GM12878 (cell line): ENCODE data around the gene HAND2. TPM values are rescaled to one million over a fixed set of nuclear protein-coding genes. Genes with fewer than 3 reads are reported as not detected.

Experiments
- ATAC-seq: fragments of 200-7000 bp; cut with Tn5 transposase; 3 replicates; pipeline ENCODE4 v1.9.1; 2020; ENCODE audit warnings: mild to moderate bottlenecking, moderate library complexity
- BruUV-seq: library from RNA; stranded (reverse); fragments of 400-500 nt; replicated peaks from 2 replicates; lab custom pipeline; 2021; lab: Mats Ljungman, UMichigan
- CTCF ChIA-PET: fragments of 300-600 bp; sonication (Branson Sonifier 250); formaldehyde crosslinking; extraction: SDS; loops from one replicate; lab custom pipeline; 2021; ENCODE audit warnings: inconsistent platforms; lab: Yijun Ruan, JAX
- POLR2A ChIA-PET: fragments of 350-600 bp; formaldehyde crosslinking; extraction: SDS; loops from one replicate; lab custom pipeline; 2021; ENCODE audit warnings: inconsistent platforms; lab: Charles Lee
- RAD21 ChIA-PET: fragments of 300-600 bp; sonication (Branson Sonifier 250); formaldehyde crosslinking; loops from one replicate; lab custom pipeline; 2023; ENCODE audit warnings: antibody characterized with exemption; ENCODE audit not compliant: unreplicated experiment; lab: Charles Lee
- SMC1A ChIA-PET: fragments of 300-600 bp; sonication (Branson Sonifier 250); formaldehyde crosslinking; loops from one replicate; lab custom pipeline; 2023; ENCODE audit not compliant: unreplicated experiment, uncharacterized antibody; lab: Charles Lee
- DNase-seq: peaks from one replicate; pipeline ENCODE4 v3.0.0-alpha.2; 2011; ENCODE audit warnings: low read depth, low spot score
- FAIRE-seq: peaks from 3 replicates; lab custom pipeline; 2011; peaks lifted over from hg19 to GRCh38; lab: Jason Lieb, UNC
- H2AFZ ChIP-seq: 2 replicates; pipeline ENCODE4 v1.6.0; 2011; ENCODE audit warnings: low read depth, low read length, control low read depth; ENCODE audit not compliant: control insufficient read depth
- H3K27ac ChIP-seq: 2 replicates; pipeline ENCODE4 v1.5.1; 2011; ENCODE audit warnings: control low read depth; ENCODE audit not compliant: control insufficient read depth, insufficient read depth
- H3K27me3 ChIP-seq, 2 experiments: replicated peaks in 1 of 2; 2 replicates each; pipeline versions ENCODE4 v1.6.0 to v1.6.1; 2011; ENCODE audit warnings: low read length in 1 of 2; ENCODE audit not compliant: control insufficient read depth in 2 of 2, insufficient read depth in 2 of 2
- H3K36me3 ChIP-seq, 2 experiments: 2 replicates each; pipeline ENCODE4 v1.5.1; 2011; ENCODE audit warnings: low read length in 1 of 2; ENCODE audit not compliant: control insufficient read depth in 2 of 2, insufficient read depth in 2 of 2
- H3K4me1 ChIP-seq: 2 replicates; pipeline ENCODE4 v1.6.1; 2011; ENCODE audit warnings: mild to moderate bottlenecking, low read length, moderate library complexity, mixed read lengths; ENCODE audit not compliant: control insufficient read depth, insufficient read depth
- H3K4me2 ChIP-seq: 2 replicates; pipeline ENCODE4 v1.6.0; 2011; ENCODE audit warnings: control low read depth; ENCODE audit not compliant: control insufficient read depth, insufficient read depth
- H3K4me3 ChIP-seq: fragments of 200-600 bp; sonication (generic); 2 replicates; pipeline ENCODE4 v1.5.1; 2016
- H3K79me2 ChIP-seq: 2 replicates; pipeline ENCODE4 v1.6.0; 2011; ENCODE audit warnings: low read length; ENCODE audit not compliant: control insufficient read depth, insufficient read depth
- H3K9ac ChIP-seq: 2 replicates; pipeline ENCODE4 v1.8.0; 2011; ENCODE audit warnings: low read length, control low read depth, mixed read lengths; ENCODE audit not compliant: control insufficient read depth, insufficient read depth
- H3K9me3 ChIP-seq: replicated peaks from 3 replicates; pipeline ENCODE4 v1.5.1; 2011; ENCODE audit warnings: mild to moderate bottlenecking, low read length; ENCODE audit not compliant: control insufficient read depth, insufficient read depth
- H4K20me1 ChIP-seq: 2 replicates; pipeline ENCODE4 v1.6.0; 2011; ENCODE audit not compliant: control insufficient read depth, insufficient read depth
- NFIC ChIP-seq: IDR thresholded peaks from 2 replicates; pipeline ENCODE4 v1.6.1; 2012; ENCODE audit warnings: low read depth, mild to moderate bottlenecking, inconsistent platforms, low read length, moderate library complexity
- WGBS: methylation state at CpG from one replicate; pipeline ENCODE4 v1.1.6; 2016; ENCODE audit warnings: low lambda C conversion rate; ENCODE audit not compliant: insufficient replicate concordance, insufficient coverage; ENCODE audit errors: missing lambda C conversion rate; 5-methylcytosine and 5-hydroxymethylcytosine counted together
- in situ Hi-C: fragments of 300-500 bp; cut with MboI; formaldehyde crosslinking; loops from 9 replicates; pipeline ENCODE4 v1.14.3; 2018; ENCODE audit warnings: mixed read lengths
- intact Hi-C: fragments of 100-400 bp; cut with micrococcal nuclease; formaldehyde crosslinking; loops from one replicate; pipeline ENCODE4 v1.14.2; 2022; ENCODE audit not compliant: unreplicated experiment
- polyA plus RNA-seq, 11 experiments: library from polyadenylated mRNA; depleted of rRNA in 4 of 11; unstranded in 6 of 11; stranded (reverse) in 5 of 11; fragments of >200 nt; fragmentation: Nextera tagmentation in 4 of 11; fragmentation: Illumina TruSeq in 1 of 11; extraction: Ambion mirVana in 4 of 11; extraction: Trizol in 1 of 11; gene quantifications; 1 replicate in 1 of 11; 2 replicates in 10 of 11; pipeline versions ENCODE4 v1.2.1 to v1.2.3, GENCODE V29; 2011 to 2016; ENCODE audit warnings: inconsistent platforms in 2 of 11, missing spikeins in 2 of 11, low read depth in 1 of 11
- total RNA-seq, 4 experiments: library from RNA; depleted of rRNA in 3 of 4; stranded (reverse); fragments of >200 nt in 3 of 4; fragmentation: Illumina TruSeq in 1 of 4; extraction: Trizol in 1 of 4; gene quantifications; 2 replicates each; pipeline versions ENCODE4 v1.2.1 to v1.2.3, GENCODE V29; 2013 to 2021
- TF ChIP-seq, protein P1 (sequence below): fragments of 450-650 bp; IDR thresholded peaks from 2 replicates; pipeline ENCODE4 v1.6.1; 2018; ENCODE audit warnings: mild to moderate bottlenecking, low read depth, moderate library complexity; ENCODE audit not compliant: partially characterized antibody
- TF ChIP-seq, protein P2 (sequence below): fragments of 450-650 bp; IDR thresholded peaks from 2 replicates; pipeline ENCODE4 v1.6.1; 2017; ENCODE audit warnings: antibody characterized with exemption, mild to moderate bottlenecking, moderate library complexity
- TF ChIP-seq, protein P3 (sequence below): IDR thresholded peaks from 2 replicates; pipeline ENCODE4 v1.6.1; 2011; ENCODE audit warnings: borderline replicate concordance, low read depth, mild to moderate bottlenecking, moderate library complexity, low read length; ENCODE audit not compliant: insufficient read depth, poor library complexity, severe bottlenecking
- TF ChIP-seq, protein P4 (sequence below): fragments of 450-650 bp; IDR thresholded peaks from 2 replicates; pipeline ENCODE4 v1.6.1; 2017; ENCODE audit warnings: borderline replicate concordance

HAND2 gene
- total and polyA plus RNA-seq, 10 of the 15 experiments (the other 5 are each of a cell fraction or from before 2014, with no cell fraction given) = 0.09 TPM; not detected in 9

DNA sequence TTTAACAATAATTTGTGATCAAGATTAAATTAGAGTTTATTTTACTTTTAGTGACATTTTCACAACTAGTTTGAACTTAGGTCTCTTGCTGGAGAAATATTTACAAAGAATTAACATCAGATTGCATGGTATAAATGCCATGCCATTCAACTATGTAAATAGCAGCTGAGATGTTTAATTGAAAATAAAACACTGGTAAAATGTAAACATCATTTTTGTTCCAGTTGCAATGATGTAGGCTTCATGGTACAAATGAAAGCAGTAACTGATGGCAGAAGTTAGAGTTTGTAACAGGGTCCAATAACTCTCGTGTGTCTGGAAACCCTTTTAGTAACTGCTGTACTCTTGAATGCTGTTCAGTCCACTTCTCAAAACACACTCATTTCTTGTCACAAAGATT is 43.7 kb upstream of the HAND2 start (continued):
- TF ChIP-seq, protein P1, sequence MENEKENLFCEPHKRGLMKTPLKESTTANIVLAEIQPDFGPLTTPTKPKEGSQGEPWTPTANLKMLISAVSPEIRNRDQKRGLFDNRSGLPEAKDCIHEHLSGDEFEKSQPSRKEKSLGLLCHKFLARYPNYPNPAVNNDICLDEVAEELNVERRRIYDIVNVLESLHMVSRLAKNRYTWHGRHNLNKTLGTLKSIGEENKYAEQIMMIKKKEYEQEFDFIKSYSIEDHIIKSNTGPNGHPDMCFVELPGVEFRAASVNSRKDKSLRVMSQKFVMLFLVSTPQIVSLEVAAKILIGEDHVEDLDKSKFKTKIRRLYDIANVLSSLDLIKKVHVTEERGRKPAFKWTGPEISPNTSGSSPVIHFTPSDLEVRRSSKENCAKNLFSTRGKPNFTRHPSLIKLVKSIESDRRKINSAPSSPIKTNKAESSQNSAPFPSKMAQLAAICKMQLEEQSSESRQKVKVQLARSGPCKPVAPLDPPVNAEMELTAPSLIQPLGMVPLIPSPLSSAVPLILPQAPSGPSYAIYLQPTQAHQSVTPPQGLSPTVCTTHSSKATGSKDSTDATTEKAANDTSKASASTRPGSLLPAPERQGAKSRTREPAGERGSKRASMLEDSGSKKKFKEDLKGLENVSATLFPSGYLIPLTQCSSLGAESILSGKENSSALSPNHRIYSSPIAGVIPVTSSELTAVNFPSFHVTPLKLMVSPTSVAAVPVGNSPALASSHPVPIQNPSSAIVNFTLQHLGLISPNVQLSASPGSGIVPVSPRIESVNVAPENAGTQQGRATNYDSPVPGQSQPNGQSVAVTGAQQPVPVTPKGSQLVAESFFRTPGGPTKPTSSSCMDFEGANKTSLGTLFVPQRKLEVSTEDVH = no peak

DNA sequence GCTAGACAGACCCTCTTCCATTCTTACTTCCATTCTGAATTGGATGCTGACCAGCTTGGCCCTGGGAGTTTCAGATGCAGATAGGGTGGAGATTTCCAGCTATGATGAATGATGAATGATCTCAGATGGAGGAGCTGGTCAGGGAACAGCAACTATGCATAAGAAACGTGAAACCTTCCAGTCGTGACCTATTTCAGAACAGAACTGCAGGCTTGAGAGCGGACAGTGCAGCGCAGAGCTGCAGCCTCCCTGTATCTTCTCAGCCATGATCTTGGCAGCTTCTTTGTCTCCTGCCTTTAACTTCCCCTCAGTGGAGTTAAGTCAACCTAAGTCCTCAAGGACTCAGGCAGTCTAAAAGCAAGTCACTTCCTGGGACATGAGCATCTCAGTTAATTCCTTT is 43.3 kb upstream of the HAND2 start:
- no peaks in the 10 kb centered on the region for H3K27me3 ChIP-seq
- H3K36me3 ChIP-seq = no peaks in the 10 kb centered on the region
- ChIA-PET CTCF (interaction anchor here (0.5 to 0.8 kb wide), 2 partner anchors 12 to 228 kb away, joined by 3 read pairs; no protein-coding TSS in a partner anchor), SMC1A (no interaction called here), POLR2A (no interaction called here), RAD21 (no interaction called here)
- no peak overlapping the region for H2AFZ ChIP-seq
- in situ Hi-C loops (no loop called here), intact Hi-C loops (no loop called here)
- FAIRE-seq (no peak), ATAC-seq (no peak), DNase-seq (no peak)
- H3K9ac ChIP-seq = no peak overlapping the region
- no peak overlapping the region for H3K27ac ChIP-seq
- no peaks in the 10 kb centered on the region for H3K4me1 ChIP-seq
- no TSS peak for BruUV-seq
- no peak overlapping the region for H3K4me3 ChIP-seq
- no peaks in the 10 kb centered on the region for H3K9me3 ChIP-seq
- H4K20me1 ChIP-seq = no peaks in the 10 kb centered on the region
- 45% methylated on average over 4 of the region's 4 CpGs for WGBS
- H3K79me2 ChIP-seq = no peaks in the 10 kb centered on the region
- no peak overlapping the region for H3K4me2 ChIP-seq
- TF ChIP-seq, protein P2, sequence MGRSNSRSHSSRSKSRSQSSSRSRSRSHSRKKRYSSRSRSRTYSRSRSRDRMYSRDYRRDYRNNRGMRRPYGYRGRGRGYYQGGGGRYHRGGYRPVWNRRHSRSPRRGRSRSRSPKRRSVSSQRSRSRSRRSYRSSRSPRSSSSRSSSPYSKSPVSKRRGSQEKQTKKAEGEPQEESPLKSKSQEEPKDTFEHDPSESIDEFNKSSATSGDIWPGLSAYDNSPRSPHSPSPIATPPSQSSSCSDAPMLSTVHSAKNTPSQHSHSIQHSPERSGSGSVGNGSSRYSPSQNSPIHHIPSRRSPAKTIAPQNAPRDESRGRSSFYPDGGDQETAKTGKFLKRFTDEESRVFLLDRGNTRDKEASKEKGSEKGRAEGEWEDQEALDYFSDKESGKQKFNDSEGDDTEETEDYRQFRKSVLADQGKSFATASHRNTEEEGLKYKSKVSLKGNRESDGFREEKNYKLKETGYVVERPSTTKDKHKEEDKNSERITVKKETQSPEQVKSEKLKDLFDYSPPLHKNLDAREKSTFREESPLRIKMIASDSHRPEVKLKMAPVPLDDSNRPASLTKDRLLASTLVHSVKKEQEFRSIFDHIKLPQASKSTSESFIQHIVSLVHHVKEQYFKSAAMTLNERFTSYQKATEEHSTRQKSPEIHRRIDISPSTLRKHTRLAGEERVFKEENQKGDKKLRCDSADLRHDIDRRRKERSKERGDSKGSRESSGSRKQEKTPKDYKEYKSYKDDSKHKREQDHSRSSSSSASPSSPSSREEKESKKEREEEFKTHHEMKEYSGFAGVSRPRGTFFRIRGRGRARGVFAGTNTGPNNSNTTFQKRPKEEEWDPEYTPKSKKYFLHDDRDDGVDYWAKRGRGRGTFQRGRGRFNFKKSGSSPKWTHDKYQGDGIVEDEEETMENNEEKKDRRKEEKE = no peak
- TF ChIP-seq, protein P3, sequence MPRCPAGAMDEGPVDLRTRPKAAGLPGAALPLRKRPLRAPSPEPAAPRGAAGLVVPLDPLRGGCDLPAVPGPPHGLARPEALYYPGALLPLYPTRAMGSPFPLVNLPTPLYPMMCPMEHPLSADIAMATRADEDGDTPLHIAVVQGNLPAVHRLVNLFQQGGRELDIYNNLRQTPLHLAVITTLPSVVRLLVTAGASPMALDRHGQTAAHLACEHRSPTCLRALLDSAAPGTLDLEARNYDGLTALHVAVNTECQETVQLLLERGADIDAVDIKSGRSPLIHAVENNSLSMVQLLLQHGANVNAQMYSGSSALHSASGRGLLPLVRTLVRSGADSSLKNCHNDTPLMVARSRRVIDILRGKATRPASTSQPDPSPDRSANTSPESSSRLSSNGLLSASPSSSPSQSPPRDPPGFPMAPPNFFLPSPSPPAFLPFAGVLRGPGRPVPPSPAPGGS = no peak
- TF ChIP-seq, protein P1 = no peak
- no peak for TF ChIP-seq NFIC
- TF ChIP-seq, protein P4, sequence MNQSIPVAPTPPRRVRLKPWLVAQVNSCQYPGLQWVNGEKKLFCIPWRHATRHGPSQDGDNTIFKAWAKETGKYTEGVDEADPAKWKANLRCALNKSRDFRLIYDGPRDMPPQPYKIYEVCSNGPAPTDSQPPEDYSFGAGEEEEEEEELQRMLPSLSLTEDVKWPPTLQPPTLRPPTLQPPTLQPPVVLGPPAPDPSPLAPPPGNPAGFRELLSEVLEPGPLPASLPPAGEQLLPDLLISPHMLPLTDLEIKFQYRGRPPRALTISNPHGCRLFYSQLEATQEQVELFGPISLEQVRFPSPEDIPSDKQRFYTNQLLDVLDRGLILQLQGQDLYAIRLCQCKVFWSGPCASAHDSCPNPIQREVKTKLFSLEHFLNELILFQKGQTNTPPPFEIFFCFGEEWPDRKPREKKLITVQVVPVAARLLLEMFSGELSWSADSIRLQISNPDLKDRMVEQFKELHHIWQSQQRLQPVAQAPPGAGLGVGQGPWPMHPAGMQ = no peak
